Esophagus squamous epithelium (tissue), 5 donors: ENCODE measurements around the gene YBX2. TPM values are rescaled to one million over a fixed set of nuclear protein-coding genes. Genes with fewer than 3 reads are reported as not detected.

Experiments
- DNase-seq: peaks from one replicate; lab custom pipeline; 2025; lab: John Stamatoyannopoulos, UW
- H3K27ac ChIP-seq, 4 donors: fragments of 200-600 bp; sonication (generic); one replicate each; pipeline ENCODE4 v1.5.1; 2016 to 2019; ENCODE audit warnings: mild to moderate bottlenecking in 1 of 4
- H3K27me3 ChIP-seq, 4 donors: fragments of 200-600 bp; sonication (generic); 1 replicate in 3 of 4; 2 replicates in 1 of 4; pipeline versions ENCODE4 v1.5.1 to v1.6.0; 2017 to 2021; ENCODE audit warnings: antibody characterized with exemption in 1 of 4
- H3K36me3 ChIP-seq, 3 donors: fragments of 200-600 bp; sonication (generic); one replicate each; pipeline ENCODE4 v1.5.1; 2016 to 2019
- H3K4me1 ChIP-seq, 3 donors: fragments of 200-600 bp; sonication (generic); one replicate each; pipeline ENCODE4 v1.5.1; 2017 to 2019
- H3K4me3 ChIP-seq, 4 donors: fragments of 200-600 bp; sonication (generic); 1 replicate in 3 of 4; 2 replicates in 1 of 4; pipeline ENCODE4 v1.5.1; 2016 to 2019; ENCODE audit warnings: mild to moderate bottlenecking in 2 of 4, moderate library complexity in 1 of 4
- H3K9me3 ChIP-seq, 3 donors: fragments of 200-600 bp; sonication (generic); one replicate each; pipeline ENCODE4 v1.5.1; 2016 to 2019
- CTCF ChIP-seq, 6 experiments: fragments of 450-650 bp in 4 of 6; fragments of 200-600 bp in 2 of 6; sonication (generic) in 2 of 6; IDR thresholded peaks; one replicate each; pipeline ENCODE4 v1.5.1; 2016 to 2019; ENCODE audit warnings: antibody characterized with exemption in 6 of 6, mild to moderate bottlenecking in 4 of 6, moderate library complexity in 4 of 6
- POLR2A ChIP-seq, 4 donors: fragments of 450-650 bp; IDR thresholded peaks; one replicate each; pipeline ENCODE4 v1.6.1; 2017; ENCODE audit warnings: antibody characterized with exemption in 4 of 4, mild to moderate bottlenecking in 4 of 4, moderate library complexity in 3 of 4
- WGBS, 2 donors: methylation state at CpG; one replicate each; pipeline ENCODE4 v1.1.5; 2018; 5-methylcytosine and 5-hydroxymethylcytosine counted together
- intact Hi-C: fragments of 100-400 bp; cut with DNase I; formaldehyde crosslinking; loops from one replicate; pipeline ENCODE4 v1.15.0; 2022
- total RNA-seq, 4 donors: library from RNA; depleted of rRNA; stranded (reverse); fragments of >200 nt; gene quantifications; one replicate each; pipeline ENCODE4 v1.1.0, GENCODE V29; 2016
- donor health status: DM: yes; HTN: yes; CAD: no.

Gene YBX2
- total RNA-seq, 4 donors from 2014 or later, result 0.44 to 3.8 (median 2.3) TPM

GRCh38 chr17:7327501-7327900 lies 33.1 kb upstream of the YBX2 start:
- intact Hi-C loops, result no loop called here
- no peak for DNase-seq

DNA sequence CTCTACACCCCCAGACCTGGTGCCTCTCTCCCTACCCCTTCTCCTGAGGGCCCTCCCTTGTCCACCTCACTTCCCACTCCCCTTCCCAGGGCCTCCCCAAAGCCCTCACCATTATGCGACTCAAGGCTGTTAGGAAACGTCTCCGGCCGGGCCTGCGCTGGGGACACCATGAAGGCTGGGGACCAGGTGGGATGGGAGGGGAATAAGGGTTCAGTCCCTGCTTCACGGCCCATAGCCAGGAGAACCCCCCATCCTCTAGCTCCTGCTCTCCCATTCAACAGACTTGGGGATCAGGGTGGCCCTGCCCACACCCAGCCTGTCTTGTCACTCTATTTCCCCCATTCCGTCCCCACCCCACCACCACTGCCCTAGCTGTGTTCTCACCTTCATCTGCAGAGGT lies 32.6 kb upstream of the YBX2 start:
- Histone ChIP-seq H3K36me3 (peaks cover 20 to 54% (median 21%) of the 10 kb centered on the region in 3 donors), H3K27me3 (no peaks in the 10 kb centered on the region), H3K4me3 (no peak overlapping the region), H3K9me3 (no peaks in the 10 kb centered on the region), H3K4me1 (peaks cover 11 to 39% (median 17%) of the 10 kb centered on the region in 3 donors), H3K27ac (no peak overlapping the region)
- intact Hi-C loops, result no loop called here
- WGBS, 2 donors, result 91 to 92% methylated on average over 6 to 7 of the region's 7 CpGs
- TF ChIP-seq CTCF (IDR thresholded peaks at IDR 0.05), result no peak
- TF ChIP-seq POLR2A (IDR thresholded peaks at IDR 0.05), result no peak
- DNase-seq, result no peak

More at GRCh38 chr17:7327501-7327900, 33.1 kb upstream of the YBX2 start:
- H3K4me1 ChIP-seq, result peaks cover 11 to 39% (median 17%) of the 10 kb centered on the region in 3 donors
- H3K27ac ChIP-seq, result no peak overlapping the region
- H3K36me3 ChIP-seq, result peaks cover 15 to 49% (median 17%) of the 10 kb centered on the region in 3 donors
- no peaks in the 10 kb centered on the region for H3K9me3 ChIP-seq
- TF ChIP-seq CTCF (IDR thresholded peaks at IDR 0.05), result no peak
- TF ChIP-seq POLR2A (IDR thresholded peaks at IDR 0.05), result no peak
- 78 to 86% methylated on average over 9 of the region's 17 CpGs for WGBS, 2 donors
- H3K27me3 ChIP-seq, result no peaks in the 10 kb centered on the region
- H3K4me3 ChIP-seq, result no peak overlapping the region

DNA sequence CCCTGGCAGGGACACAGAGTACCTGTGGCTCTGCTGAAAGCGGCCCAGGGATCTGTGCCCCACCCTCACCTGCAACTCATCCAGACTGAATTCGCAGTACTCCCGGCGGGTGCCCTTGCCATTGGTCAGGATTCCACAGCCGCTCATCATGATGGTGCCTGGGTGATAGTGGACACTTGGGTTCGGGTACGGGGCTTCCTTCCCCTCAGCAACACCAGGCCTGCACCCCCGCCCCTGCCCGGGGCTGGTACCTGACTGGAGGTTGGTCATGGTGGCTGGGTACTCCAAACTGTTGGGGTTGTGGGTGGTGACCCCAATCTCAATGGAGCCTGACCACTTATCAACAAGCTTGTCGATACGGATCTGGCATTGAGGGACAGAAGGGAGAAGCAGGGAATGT lies 31.7 kb upstream of the YBX2 start:
- H3K27me3 ChIP-seq, result no peaks in the 10 kb centered on the region
- peaks cover 11 to 39% (median 17%) of the 10 kb centered on the region in 3 donors for H3K4me1 ChIP-seq
- DNase-seq, result no peak
- WGBS, 2 donors, result 64 to 100% methylated on average over 2 to 3 of the region's 11 CpGs
- TF ChIP-seq CTCF (IDR thresholded peaks at IDR 0.05), result no peak
- TF ChIP-seq POLR2A (IDR thresholded peaks at IDR 0.05), result no peak
- H3K36me3 ChIP-seq, result peaks cover 27 to 62% (median 30%) of the 10 kb centered on the region in 3 donors
- intact Hi-C loops, result no loop called here
- no peak overlapping the region for H3K27ac ChIP-seq
- no peak overlapping the region for H3K4me3 ChIP-seq
- no peaks in the 10 kb centered on the region for H3K9me3 ChIP-seq

GRCh38 chr17:7325031-7325528 lies 30.6 kb upstream of the YBX2 start:
- intact Hi-C loops, result no loop called here
- H3K9me3 ChIP-seq, result no peaks in the 10 kb centered on the region
- TF ChIP-seq CTCF (IDR thresholded peaks at IDR 0.05) (no peak), POLR2A (IDR thresholded peaks at IDR 0.05) (no peak)
- H3K36me3 ChIP-seq, result peaks cover 35 to 74% (median 41%) of the 10 kb centered on the region in 3 donors
- 100% methylated on average over 1 of the region's 19 CpGs; no CpG with 5 or more reads in 1 of the 2 donors for WGBS, 2 donors
- no peak overlapping the region for H3K27ac ChIP-seq
- no peak overlapping the region for H3K4me3 ChIP-seq
- H3K4me1 ChIP-seq, result peaks cover 10 to 29% (median 11%) of the 10 kb centered on the region in 3 donors
- DNase-seq, result no peak
- H3K27me3 ChIP-seq, result no peaks in the 10 kb centered on the region

DNA sequence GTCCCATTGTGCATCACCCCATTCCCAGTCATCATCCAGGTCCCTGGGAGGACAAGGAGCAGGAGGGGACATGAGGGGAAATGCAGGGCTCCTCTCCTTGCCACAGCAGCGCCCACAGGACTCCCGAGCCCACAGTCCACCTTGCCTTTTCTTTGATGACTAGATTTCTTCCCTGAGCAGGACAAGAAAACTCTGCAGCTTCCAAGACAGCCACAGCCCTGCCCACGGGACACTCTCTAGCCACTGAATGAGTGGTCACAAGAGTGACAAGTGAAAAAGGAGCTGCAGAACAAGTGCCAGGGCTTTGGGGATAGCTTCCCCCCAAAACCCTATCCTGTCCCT lies 30.0 kb upstream of the YBX2 start:
- Histone ChIP-seq H3K9me3 (no peaks in the 10 kb centered on the region), H3K27me3 (no peaks in the 10 kb centered on the region), H3K36me3 (peaks cover 35 to 80% (median 41%) of the 10 kb centered on the region in 3 donors), H3K27ac (no peak overlapping the region), H3K4me3 (no peak overlapping the region), H3K4me1 (peaks cover 10 to 27% (median 11%) of the 10 kb centered on the region in 3 donors)
- TF ChIP-seq CTCF (IDR thresholded peaks at IDR 0.05), result no peak
- no peak for TF ChIP-seq POLR2A (IDR thresholded peaks at IDR 0.05)
- WGBS, 2 donors, result 70 to 93% methylated on average over 2 to 3 of the region's 3 CpGs
- no peak for DNase-seq
- intact Hi-C loops, result no loop called here
